Measurements from ENCODE around the gene SEL1L3.

SEL1L3 gene

DNA sequence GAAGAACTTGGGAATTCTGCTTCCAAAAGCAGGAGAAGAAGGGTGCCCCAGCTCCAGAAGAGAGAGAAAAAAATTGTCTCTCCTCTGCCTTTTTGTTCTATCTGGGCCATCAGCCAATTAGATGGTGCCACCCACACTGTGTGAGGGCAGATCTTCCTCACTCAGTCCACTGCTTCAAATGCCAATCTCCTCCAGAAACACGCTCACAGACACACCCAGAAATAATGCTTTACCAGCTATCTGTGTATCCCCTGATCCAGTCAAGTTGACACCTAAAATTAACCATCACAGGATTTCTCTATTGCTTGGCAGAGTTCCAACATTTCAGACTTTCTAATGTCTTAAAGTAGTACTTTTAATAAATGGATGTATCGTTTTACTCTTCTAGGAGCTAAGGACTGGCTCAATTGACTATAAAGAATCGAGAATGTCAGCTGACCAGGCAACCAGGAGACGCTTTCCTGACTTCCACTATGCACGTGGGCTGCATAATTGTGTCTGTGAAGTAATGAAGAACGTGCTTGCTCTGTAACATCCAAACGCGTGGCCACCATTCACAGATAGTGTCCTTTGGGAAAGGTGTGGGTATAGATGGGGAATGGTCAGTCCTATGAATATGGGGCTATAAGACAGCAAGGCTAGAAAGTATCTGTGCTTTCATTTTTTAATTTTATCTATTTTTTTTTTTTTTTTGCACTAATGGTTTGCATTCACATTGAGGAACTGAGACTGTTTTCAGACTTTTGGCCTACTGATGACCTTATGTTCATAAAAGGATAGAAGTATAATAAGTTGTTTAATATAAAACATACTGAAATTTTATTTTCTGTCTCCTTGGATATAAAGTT lies 41.3 kb upstream of the SEL1L3 start:
- POLR2A ChIA-PET: no interaction called here
- TF ChIP-seq, protein P1, sequence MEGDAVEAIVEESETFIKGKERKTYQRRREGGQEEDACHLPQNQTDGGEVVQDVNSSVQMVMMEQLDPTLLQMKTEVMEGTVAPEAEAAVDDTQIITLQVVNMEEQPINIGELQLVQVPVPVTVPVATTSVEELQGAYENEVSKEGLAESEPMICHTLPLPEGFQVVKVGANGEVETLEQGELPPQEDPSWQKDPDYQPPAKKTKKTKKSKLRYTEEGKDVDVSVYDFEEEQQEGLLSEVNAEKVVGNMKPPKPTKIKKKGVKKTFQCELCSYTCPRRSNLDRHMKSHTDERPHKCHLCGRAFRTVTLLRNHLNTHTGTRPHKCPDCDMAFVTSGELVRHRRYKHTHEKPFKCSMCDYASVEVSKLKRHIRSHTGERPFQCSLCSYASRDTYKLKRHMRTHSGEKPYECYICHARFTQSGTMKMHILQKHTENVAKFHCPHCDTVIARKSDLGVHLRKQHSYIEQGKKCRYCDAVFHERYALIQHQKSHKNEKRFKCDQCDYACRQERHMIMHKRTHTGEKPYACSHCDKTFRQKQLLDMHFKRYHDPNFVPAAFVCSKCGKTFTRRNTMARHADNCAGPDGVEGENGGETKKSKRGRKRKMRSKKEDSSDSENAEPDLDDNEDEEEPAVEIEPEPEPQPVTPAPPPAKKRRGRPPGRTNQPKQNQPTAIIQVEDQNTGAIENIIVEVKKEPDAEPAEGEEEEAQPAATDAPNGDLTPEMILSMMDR (IDR thresholded peaks at IDR 0.05; ENCODE audit: control extremely low read depth, extremely low read depth, low read depth, missing control alignments): no peak
- DNase-seq (ENCODE audit: extremely low spot score): peak; percentile 31
- CTCF ChIA-PET: interaction anchor here (1.0 to 1.2 kb wide), 3 partner anchors 9 to 77 kb away, joined by 3 to 6 read pairs (median 3); no protein-coding TSS in a partner anchor

DNA sequence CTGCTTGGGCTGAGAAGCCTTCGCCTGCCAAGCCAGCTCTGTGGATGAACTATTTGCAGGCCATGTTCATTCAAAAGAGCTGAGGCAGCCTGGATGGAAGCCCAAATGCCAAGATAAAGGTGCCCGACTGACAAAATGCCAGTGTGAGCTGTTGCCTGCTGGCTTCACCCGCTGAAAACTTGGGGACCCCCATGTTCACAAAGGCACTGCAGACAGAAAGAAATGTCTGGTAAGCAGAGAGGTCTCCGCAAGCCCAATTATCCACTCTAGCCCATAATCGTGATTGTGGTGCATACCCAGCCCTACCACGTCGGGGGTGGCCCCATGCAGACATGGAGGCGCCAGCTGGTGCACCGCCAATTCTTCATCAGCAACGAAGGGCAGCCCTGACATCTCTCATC lies 38.2 kb upstream of the SEL1L3 start:
- ChIA-PET CTCF (interaction anchor here (0.9 to 2.1 kb wide), 4 partner anchors 9 to 24 kb away, joined by 3 to 6 read pairs (median 4); no protein-coding TSS in a partner anchor), POLR2A (no interaction called here)
- no peak for DNase-seq (ENCODE audit: extremely low spot score)
- TF ChIP-seq, protein P1 (IDR thresholded peaks at IDR 0.05; ENCODE audit: control extremely low read depth, extremely low read depth, low read depth, missing control alignments): no peak

DNA sequence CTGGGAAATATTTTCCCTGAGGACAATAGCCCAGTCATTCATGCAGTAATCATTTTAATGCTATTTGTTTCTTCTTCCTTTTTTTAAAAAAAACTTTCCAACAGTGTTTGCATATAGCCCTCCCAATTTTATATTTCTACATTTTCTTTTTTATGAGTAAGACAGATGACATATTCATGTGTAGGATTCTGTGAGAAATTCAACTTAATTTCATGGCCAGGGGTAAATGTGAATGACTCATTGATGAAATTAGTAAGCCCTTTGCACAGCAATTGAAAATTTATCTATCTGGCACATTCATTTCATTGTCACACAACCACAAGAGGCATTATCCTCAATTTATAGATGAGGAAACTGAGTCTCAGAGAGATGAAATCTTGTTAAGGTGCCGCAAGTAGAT lies 37.5 kb upstream of the SEL1L3 start:
- DNase-seq (ENCODE audit: extremely low spot score): no peak
- ChIA-PET POLR2A (no interaction called here), CTCF (interaction anchor here (1.0 to 2.1 kb wide), 3 partner anchors 12 to 25 kb away, joined by 3 to 6 read pairs (median 4); no protein-coding TSS in a partner anchor)
- TF ChIP-seq, protein P1 (IDR thresholded peaks at IDR 0.05; ENCODE audit: control extremely low read depth, extremely low read depth, low read depth, missing control alignments): no peak

DNA sequence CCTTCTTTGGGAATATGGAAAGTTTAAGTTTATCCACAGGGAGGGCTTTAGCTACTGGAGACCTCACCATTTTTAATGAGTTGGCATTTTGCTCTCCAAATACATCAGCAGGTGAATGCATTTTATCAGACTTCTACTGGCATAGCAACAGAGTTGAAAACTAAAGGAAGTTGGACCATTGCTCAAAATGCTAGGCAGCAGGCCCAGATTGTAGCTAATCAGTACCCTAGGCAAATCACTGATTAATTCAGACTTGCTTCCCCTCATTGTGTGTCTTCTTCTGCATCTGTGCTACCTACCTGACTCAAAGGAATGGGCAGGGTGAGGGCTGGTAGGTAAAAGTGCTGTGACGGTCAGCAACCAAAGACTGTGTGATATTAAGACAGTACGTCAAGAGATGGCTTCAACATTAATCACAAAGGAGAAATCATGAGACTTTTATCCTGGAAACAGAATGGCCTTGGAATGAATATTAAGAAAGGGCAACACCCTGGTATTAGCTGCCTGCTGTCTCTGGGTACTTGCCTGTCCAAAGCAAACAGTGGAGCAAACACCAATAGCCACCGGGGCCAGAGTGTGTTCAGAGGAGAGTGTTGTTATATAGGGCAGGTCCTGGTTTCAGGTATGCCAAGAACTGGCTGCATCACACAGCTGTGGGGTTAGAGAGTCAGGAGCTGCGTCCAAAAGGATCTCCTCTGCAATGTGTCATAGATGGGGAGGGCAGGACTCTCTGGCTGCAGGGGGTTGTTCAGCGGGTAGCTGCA lies 34.2 kb upstream of the SEL1L3 start:
- POLR2A ChIA-PET: no interaction called here
- no peak for DNase-seq (ENCODE audit: extremely low spot score)
- TF ChIP-seq, protein P1 (IDR thresholded peaks at IDR 0.05; ENCODE audit: control extremely low read depth, extremely low read depth, low read depth, missing control alignments): no peak
- CTCF ChIA-PET: interaction anchor here (0.9 to 1.3 kb wide), 3 partner anchors 13 to 25 kb away, joined by 3 to 4 read pairs (median 3); no protein-coding TSS in a partner anchor

DNA sequence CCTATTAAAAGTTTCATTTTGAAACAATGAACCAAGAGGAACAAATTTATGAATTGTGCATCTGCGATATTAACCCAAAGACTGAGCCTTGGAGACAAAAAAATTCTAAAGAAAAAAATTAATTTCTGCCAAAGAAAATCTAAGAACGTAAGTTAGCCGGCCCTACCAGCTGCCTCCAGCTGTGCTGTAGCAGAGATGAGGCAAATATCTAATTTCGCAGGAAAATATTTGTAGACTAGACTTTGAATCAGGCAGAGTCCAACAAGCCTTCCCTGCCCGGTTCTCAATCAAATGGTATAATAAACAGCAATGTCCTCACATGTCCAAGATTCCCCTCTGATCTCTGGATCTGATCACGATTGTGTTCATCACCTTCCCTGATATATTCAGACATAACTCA lies 30.0 kb upstream of the SEL1L3 start:
- no peak for DNase-seq (ENCODE audit: extremely low spot score)
- POLR2A ChIA-PET: no interaction called here
- CTCF ChIA-PET: interaction anchor here (1.0 to 1.5 kb wide), 3 partner anchors 17 to 38 kb away, joined by 3 to 6 read pairs (median 6); partner anchors contain the start of gene SMIM20
- TF ChIP-seq, protein P1 (IDR thresholded peaks at IDR 0.05; ENCODE audit: control extremely low read depth, extremely low read depth, low read depth, missing control alignments): no peak
